Lower leg skin (tissue), 3 donors: ENCODE results near the gene HLA-DQA2.

Experiments used
- POLR2A ChIP-seq, 2 donors: fragments of 450-650 bp; IDR thresholded peaks; one replicate each; pipeline ENCODE4 v1.6.1; 2016 to 2017; ENCODE audit warnings: antibody characterized with exemption in 2 of 2, mild to moderate bottlenecking in 1 of 2, moderate library complexity in 1 of 2
- TF ChIP-seq, protein P1 (sequence below), 3 donors: fragments of 450-650 bp; IDR thresholded peaks; one replicate each; pipeline ENCODE4 v1.5.1; 2016; ENCODE audit warnings: antibody characterized with exemption in 3 of 3, mild to moderate bottlenecking in 3 of 3, moderate library complexity in 2 of 3

GRCh38 chr6:32741031-32741960 is at the start of gene HLA-DQA2:
- no peak for TF ChIP-seq POLR2A (IDR thresholded peaks at IDR 0.05)
- TF ChIP-seq, protein P1, sequence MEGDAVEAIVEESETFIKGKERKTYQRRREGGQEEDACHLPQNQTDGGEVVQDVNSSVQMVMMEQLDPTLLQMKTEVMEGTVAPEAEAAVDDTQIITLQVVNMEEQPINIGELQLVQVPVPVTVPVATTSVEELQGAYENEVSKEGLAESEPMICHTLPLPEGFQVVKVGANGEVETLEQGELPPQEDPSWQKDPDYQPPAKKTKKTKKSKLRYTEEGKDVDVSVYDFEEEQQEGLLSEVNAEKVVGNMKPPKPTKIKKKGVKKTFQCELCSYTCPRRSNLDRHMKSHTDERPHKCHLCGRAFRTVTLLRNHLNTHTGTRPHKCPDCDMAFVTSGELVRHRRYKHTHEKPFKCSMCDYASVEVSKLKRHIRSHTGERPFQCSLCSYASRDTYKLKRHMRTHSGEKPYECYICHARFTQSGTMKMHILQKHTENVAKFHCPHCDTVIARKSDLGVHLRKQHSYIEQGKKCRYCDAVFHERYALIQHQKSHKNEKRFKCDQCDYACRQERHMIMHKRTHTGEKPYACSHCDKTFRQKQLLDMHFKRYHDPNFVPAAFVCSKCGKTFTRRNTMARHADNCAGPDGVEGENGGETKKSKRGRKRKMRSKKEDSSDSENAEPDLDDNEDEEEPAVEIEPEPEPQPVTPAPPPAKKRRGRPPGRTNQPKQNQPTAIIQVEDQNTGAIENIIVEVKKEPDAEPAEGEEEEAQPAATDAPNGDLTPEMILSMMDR (IDR thresholded peaks at IDR 0.05): no peak
